Pancreas (tissue), 10 donors: ENCODE data around the gene FXYD2. TPM values are rescaled to one million over a fixed set of nuclear protein-coding genes. Genes with fewer than 3 reads are reported as not detected.

Experiments used
- ATAC-seq, 4 donors: fragments of 200-7000 bp; cut with Tn5 transposase; one replicate each; pipeline versions ENCODE4 v1.8.0 to v1.9.1; 2020; ENCODE audit warnings: mild to moderate bottlenecking in 4 of 4, moderate library complexity in 4 of 4
- DNase-seq, 6 donors: peaks; one replicate each; pipeline ENCODE4 v3.0.0-alpha.2; 2020
- FAIRE-seq: peaks from 2 replicates; lab custom pipeline; 2012; peaks lifted over from hg19 to GRCh38; lab: Jason Lieb, UNC
- H3K27ac ChIP-seq, 4 donors: fragments of 200-600 bp; sonication (generic); 1 replicate in 3 of 4; 2 replicates in 1 of 4; pipeline versions ENCODE4 v1.5.0 to v1.8.0; 2020
- H3K27me3 ChIP-seq, 4 donors: fragments of 200-600 bp; one replicate each; pipeline ENCODE4 v1.8.0; 2021
- H3K36me3 ChIP-seq, 3 donors: fragments of 200-600 bp; sonication (generic) in 1 of 3; one replicate each; pipeline versions ENCODE4 v1.5.0 to v1.8.0; 2020 to 2021
- H3K4me1 ChIP-seq, 3 donors: fragments of 200-600 bp; one replicate each; pipeline ENCODE4 v1.8.0; 2021
- H3K4me3 ChIP-seq, 4 donors: fragments of 200-600 bp; sonication (generic) in 2 of 4; one replicate each; pipeline versions ENCODE4 v1.5.0 to v1.8.0; 2020 to 2021
- H3K9me3 ChIP-seq, 4 donors: fragments of 200-600 bp; one replicate each; pipeline ENCODE4 v1.8.0; 2021
- WGBS, 2 donors: extraction: QIAGEN DNeasy Blood & Tissue Kit; methylation state at CpG; one replicate each; pipeline ENCODE4 v1.1.7; 2013; 5-methylcytosine and 5-hydroxymethylcytosine counted together
- intact Hi-C, 3 donors: fragments of 100-400 bp; cut with DNase I; formaldehyde crosslinking; loops; one replicate each; pipeline versions ENCODE4 v1.11.1 to v1.14.2; 2022
- polyA plus RNA-seq, 2 donors: library from polyadenylated mRNA; stranded (reverse); fragments of 200-250 nt; gene quantifications; one replicate each; pipeline ENCODE4 v1.2.3, GENCODE V29; 2013
- total RNA-seq, 6 donors: library from RNA; stranded (reverse); fragmentation: NEBNext Ultra II Directional in 4 of 6; extraction: Animal tissue kit (Norgen Biotek cat#: 25700) in 4 of 6; gene quantifications; one replicate each; pipeline versions ENCODE4 v1.2.1 to v1.2.4, GENCODE V29; 2021 to 2023
- TF ChIP-seq, protein P1 (sequence below), 4 donors: fragments of 200-600 bp; sonication (generic) in 3 of 4; IDR thresholded peaks; one replicate each; pipeline versions ENCODE4 v1.5.0 to v1.8.0; 2021; ENCODE audit warnings: antibody characterized with exemption in 4 of 4
- donor health status: healthy with polysubstance abuse.
- donor health status: DM: no; HTN: no; CAD: no; lungs with moderate emphysema.
- donor health status: DM: no; HTN: no; CAD: no.
- donor health status: control.
- donor health status: control.
- donor health status: Bipolar disorder and iron deficiency.
- donor health status: DM: yes; HTN: yes; CAD: no.
- donor health status: DM: no; HTN: no; CAD: no.
- donor health status: DM: no; HTN: no; CAD: no.
- donor health status: DM: yes; HTN: yes; CAD: no.

Gene FXYD2
- total and polyA plus RNA-seq, 8 donors, result 220 to 2,509 (median 342) TPM

DNA sequence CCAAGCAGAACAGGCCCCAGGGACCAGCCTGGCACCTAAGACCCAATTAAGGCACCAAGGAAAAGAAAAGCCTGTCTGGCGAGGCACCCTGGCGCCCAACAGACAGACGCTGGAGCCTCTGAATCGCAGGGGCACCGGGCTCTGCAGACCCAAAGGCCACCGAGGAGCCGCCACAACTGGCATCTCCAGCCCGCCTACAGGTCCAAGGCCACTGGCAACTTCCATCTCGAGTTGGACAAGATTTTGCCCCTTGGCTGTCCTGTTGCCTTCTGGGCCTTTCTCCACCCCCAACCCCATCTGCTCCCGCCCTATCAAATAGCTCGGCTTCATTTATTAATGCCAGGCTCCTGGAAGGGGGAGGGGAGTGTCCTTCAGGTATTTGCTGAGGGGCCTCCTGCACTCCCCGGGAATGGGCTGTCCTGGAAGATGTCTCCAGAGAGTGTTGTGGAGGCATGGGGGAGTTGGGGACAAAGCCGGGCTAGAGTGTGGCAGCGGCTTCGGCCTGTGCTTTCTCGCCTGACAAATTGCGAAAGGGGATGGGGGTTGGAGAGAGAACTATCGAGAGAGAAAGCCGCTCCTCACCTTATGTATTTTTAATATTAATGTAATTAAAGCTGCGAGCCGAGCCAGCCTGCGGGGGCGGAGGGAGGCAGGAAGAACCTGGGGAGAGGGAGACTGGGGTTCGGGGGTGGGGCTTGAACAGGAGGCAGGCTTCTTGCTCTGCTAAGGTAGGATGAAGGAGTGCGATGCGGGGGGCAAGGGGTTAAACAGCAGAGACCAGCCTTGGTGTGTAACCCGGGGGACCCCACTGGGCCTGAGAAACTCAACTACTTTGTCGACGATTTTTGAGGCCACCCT is 29.5 kb downstream of the FXYD2 start:
- Histone ChIP-seq H3K4me1 (peaks cover 6 to 7% (median 7%) of the 10 kb centered on the region in 3 donors), H3K4me3 (no peak overlapping the region), H3K9me3 (no peaks in the 10 kb centered on the region), H3K27ac (no peak overlapping the region), H3K27me3 (peaks cover 0 to 7% (median 2%) of the 10 kb centered on the region in 4 donors), H3K36me3 (no peaks in the 10 kb centered on the region)
- intact Hi-C loops, result no loop called here
- FAIRE-seq, result no peak
- TF ChIP-seq, protein P1, sequence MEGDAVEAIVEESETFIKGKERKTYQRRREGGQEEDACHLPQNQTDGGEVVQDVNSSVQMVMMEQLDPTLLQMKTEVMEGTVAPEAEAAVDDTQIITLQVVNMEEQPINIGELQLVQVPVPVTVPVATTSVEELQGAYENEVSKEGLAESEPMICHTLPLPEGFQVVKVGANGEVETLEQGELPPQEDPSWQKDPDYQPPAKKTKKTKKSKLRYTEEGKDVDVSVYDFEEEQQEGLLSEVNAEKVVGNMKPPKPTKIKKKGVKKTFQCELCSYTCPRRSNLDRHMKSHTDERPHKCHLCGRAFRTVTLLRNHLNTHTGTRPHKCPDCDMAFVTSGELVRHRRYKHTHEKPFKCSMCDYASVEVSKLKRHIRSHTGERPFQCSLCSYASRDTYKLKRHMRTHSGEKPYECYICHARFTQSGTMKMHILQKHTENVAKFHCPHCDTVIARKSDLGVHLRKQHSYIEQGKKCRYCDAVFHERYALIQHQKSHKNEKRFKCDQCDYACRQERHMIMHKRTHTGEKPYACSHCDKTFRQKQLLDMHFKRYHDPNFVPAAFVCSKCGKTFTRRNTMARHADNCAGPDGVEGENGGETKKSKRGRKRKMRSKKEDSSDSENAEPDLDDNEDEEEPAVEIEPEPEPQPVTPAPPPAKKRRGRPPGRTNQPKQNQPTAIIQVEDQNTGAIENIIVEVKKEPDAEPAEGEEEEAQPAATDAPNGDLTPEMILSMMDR (IDR thresholded peaks at IDR 0.05), result no peak
- DNase-seq, result no peak
- WGBS, 2 donors, result 42 to 45% methylated on average over 29 of the region's 29 CpGs
- no peak for ATAC-seq

DNA sequence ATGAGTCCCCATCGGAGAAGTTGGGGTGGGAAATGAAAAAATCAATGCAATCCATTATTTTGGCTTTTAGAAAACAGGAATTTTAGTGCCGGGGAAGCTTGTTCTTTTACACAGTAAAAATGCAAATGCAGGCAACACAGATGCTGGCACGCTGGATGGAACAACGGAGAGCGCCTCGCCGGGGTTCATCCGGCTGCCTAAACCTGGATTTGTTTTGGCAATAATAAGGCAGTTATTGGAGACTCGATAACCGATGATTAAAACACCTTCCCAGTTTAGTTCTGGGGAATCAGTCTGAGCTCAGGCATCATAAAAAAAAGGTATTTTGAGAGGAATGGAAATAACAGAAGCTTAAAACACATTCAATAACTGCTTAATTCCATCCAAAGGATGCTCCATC is 30.4 kb downstream of the FXYD2 start:
- WGBS, 2 donors, result 68 to 81% methylated on average over 10 of the region's 10 CpGs
- Histone ChIP-seq H3K27ac (no peak overlapping the region), H3K4me3 (no peak overlapping the region), H3K9me3 (no peaks in the 10 kb centered on the region), H3K36me3 (no peaks in the 10 kb centered on the region), H3K27me3 (peaks cover 0 to 7% (median 2%) of the 10 kb centered on the region in 4 donors), H3K4me1 (peaks cover 6 to 7% (median 7%) of the 10 kb centered on the region in 3 donors)
- FAIRE-seq (no peak), ATAC-seq (no peak), DNase-seq (no peak)
- TF ChIP-seq, protein P1 (IDR thresholded peaks at IDR 0.05), result no peak
- intact Hi-C loops, result no loop called here

DNA sequence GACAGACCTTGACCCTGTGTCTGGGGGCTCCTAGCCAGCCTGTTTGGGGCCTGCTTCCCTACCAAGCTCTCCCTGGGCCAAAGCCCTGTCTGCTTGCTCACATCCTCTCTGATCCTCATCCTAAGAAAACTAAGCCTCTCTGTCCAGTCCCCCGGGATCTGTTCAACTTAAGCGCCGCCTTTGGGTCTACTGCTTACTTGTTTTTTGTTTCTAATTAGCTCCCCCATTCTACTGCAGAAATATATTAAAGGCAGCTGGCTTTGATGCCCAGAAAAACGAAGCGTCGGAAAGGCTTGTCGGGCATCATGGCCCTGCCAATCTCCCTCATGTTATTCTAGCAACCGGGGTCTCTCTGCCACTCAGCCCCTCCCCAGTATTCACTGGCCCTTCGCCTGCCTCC is 31.0 kb downstream of the FXYD2 start:
- FAIRE-seq, result no peak
- peaks cover 0 to 7% (median 2%) of the 10 kb centered on the region in 4 donors for H3K27me3 ChIP-seq
- 74 to 85% methylated on average over 9 of the region's 9 CpGs for WGBS, 2 donors
- H3K36me3 ChIP-seq, result no peaks in the 10 kb centered on the region
- H3K4me1 ChIP-seq, result peaks cover 6 to 7% (median 7%) of the 10 kb centered on the region in 3 donors
- TF ChIP-seq, protein P1 (IDR thresholded peaks at IDR 0.05), result no peak
- no peak for ATAC-seq
- intact Hi-C loops, result no loop called here
- H3K27ac ChIP-seq, result no peak overlapping the region
- no peaks in the 10 kb centered on the region for H3K9me3 ChIP-seq
- no peak overlapping the region for H3K4me3 ChIP-seq
- DNase-seq, result no peak

DNA sequence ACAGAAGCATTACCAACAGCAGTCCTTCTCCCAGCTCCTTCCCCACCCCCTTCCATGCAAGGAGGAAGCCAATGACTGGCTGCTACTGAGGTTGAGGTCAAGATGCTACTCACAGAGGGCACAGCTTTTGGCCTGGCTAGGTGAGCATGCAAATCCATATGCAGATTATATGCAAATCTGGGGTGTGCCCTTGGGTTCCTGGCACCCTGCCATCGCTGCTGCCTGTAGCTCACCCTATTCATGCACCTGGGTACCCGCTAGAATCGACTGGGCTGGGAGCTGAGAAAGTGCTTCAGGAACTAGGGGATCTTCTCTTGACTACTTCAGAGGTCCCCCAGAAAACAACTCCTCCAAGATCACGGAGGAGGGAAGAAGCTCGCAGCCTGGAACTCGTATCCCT is 31.6 kb downstream of the FXYD2 start:
- no peak for ATAC-seq
- FAIRE-seq, result no peak
- Histone ChIP-seq H3K27me3 (peaks cover 0 to 7% (median 2%) of the 10 kb centered on the region in 4 donors), H3K4me3 (no peak overlapping the region), H3K9me3 (no peaks in the 10 kb centered on the region), H3K36me3 (no peaks in the 10 kb centered on the region), H3K27ac (no peak overlapping the region), H3K4me1 (peaks cover 6 to 7% (median 7%) of the 10 kb centered on the region in 3 donors)
- intact Hi-C loops, result no loop called here
- 68 to 70% methylated on average over 6 of the region's 6 CpGs for WGBS, 2 donors
- TF ChIP-seq, protein P1 (IDR thresholded peaks at IDR 0.05), result no peak
- DNase-seq, result no peak

DNA sequence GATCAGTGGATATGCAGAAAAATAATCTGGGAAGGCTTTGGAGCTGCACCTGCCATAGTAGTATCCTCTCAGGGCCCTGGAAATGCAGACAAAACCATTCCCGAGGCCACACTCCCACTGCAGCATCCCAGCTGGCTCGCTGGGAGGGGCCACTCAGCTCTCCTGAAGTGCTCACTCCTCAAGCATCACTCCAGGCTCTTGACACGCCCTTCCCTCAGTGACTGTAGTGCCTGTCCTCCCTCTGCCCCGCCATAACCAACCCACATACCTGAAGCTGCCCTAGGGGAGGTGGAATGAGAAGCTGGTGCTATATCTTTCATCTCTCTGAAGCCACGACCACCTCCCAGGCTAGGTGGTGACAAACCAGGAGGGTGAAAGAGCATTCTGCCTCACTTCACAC is 32.3 kb downstream of the FXYD2 start:
- 72 to 74% methylated on average over 5 of the region's 5 CpGs for WGBS, 2 donors
- DNase-seq (no peak), ATAC-seq (no peak), FAIRE-seq (no peak)
- H3K4me3 ChIP-seq, result no peak overlapping the region
- H3K27ac ChIP-seq, result no peak overlapping the region
- no peaks in the 10 kb centered on the region for H3K9me3 ChIP-seq
- peaks cover 6 to 7% (median 7%) of the 10 kb centered on the region in 3 donors for H3K4me1 ChIP-seq
- no peaks in the 10 kb centered on the region for H3K36me3 ChIP-seq
- H3K27me3 ChIP-seq, result peaks cover 0 to 7% (median 2%) of the 10 kb centered on the region in 4 donors
- intact Hi-C loops, result no loop called here
- TF ChIP-seq, protein P1 (IDR thresholded peaks at IDR 0.05), result no peak
